K562 (cell line): ENCODE data around the gene METRN. TPM values are rescaled to one million over a fixed set of nuclear protein-coding genes. Genes with fewer than 3 reads are reported as not detected.
A peak's percentile ranks its signal among the peaks of the same experiment; 100 is the strongest.

ENCODE experiments used
- ATAC-seq: fragments of 200-7000 bp; cut with Tn5 transposase; 3 replicates; pipeline ENCODE4 v1.9.1; 2020; ENCODE audit warnings: moderate library complexity
- BruUV-seq: library from RNA; stranded (reverse); fragments of 400-500 nt; replicated peaks from 2 replicates; lab custom pipeline; 2021; lab: Mats Ljungman, UMichigan
- CTCF ChIA-PET: fragments of 300-600 bp; formaldehyde crosslinking; extraction: SDS; loops from one replicate; lab custom pipeline; 2021; ENCODE audit warnings: low intra/inter-chr PET ratio; lab: Yijun Ruan, JAX
- POLR2A ChIA-PET: fragments of 300-600, 350-650 bp; sonication (Branson Sonifier 250); formaldehyde crosslinking; extraction: SDS; loops from one replicate; lab custom pipeline; 2021; ENCODE audit warnings: antibody characterized with exemption, inconsistent platforms; lab: Yijun Ruan, JAX
- DNase-seq, 4 experiments: peaks; one replicate each; pipeline versions ENCODE4 v3.0.0 to v3.0.0-alpha.2; 2011 to 2018; ENCODE audit warnings: low spot score in 3 of 4, mixed read lengths in 3 of 4; ENCODE audit errors: extremely low read depth in 1 of 4
- FAIRE-seq: peaks from 2 replicates; lab custom pipeline; 2011; peaks lifted over from hg19 to GRCh38; lab: Jason Lieb, UNC
- H2AFZ ChIP-seq: 2 replicates; pipeline ENCODE4 v1.6.0; 2011; ENCODE audit warnings: low read depth, low read length, control low read depth, inconsistent platforms
- H3K27ac ChIP-seq: fragments of 200-600 bp; 3 replicates; pipeline ENCODE4 v1.8.0; 2011; ENCODE audit warnings: low read depth, mild to moderate bottlenecking, control low read depth, inconsistent platforms, low read length, moderate library complexity, mixed read lengths; ENCODE audit errors: extremely low read depth
- H3K27me3 ChIP-seq, 2 experiments: fragments of 300-600 bp in 1 of 2; 2 replicates in 1 of 2; 3 replicates in 1 of 2; pipeline versions ENCODE4 v1.6.0 to v1.8.0; 2011; ENCODE audit warnings: inconsistent platforms in 2 of 2, low read length in 2 of 2, mild to moderate bottlenecking in 1 of 2, mixed read lengths in 1 of 2, moderate library complexity in 1 of 2; ENCODE audit not compliant: control insufficient read depth in 2 of 2, insufficient read depth in 2 of 2
- H3K36me3 ChIP-seq: fragments of 300-600 bp; 3 replicates; pipeline ENCODE4 v1.8.0; 2011; ENCODE audit warnings: mild to moderate bottlenecking, low read length, inconsistent platforms; ENCODE audit not compliant: control insufficient read depth, insufficient read depth
- H3K4me1 ChIP-seq, 2 experiments: fragments of 200-600 bp in 1 of 2; replicated peaks in 1 of 2; 2 replicates in 1 of 2; 3 replicates in 1 of 2; pipeline versions ENCODE4 v1.5.1 to v1.8.0; 2011; ENCODE audit warnings: inconsistent platforms in 2 of 2, low read length in 2 of 2, mild to moderate bottlenecking in 1 of 2, mixed read lengths in 1 of 2, moderate library complexity in 1 of 2; ENCODE audit not compliant: control insufficient read depth in 2 of 2, insufficient read depth in 2 of 2
- H3K4me2 ChIP-seq: 2 replicates; pipeline ENCODE4 v1.6.1; 2011; ENCODE audit warnings: low read length, control low read depth, inconsistent platforms, mixed read lengths; ENCODE audit not compliant: insufficient read depth
- H3K4me3 ChIP-seq: fragments of 200-600 bp; sonication (generic), shearing (Covaris generic); 2 replicates; pipeline ENCODE4 v1.5.1; 2016; ENCODE audit warnings: control low read depth, inconsistent platforms
- H3K79me2 ChIP-seq: fragments of 200-600 bp; 3 replicates; pipeline ENCODE4 v1.8.0; 2011; ENCODE audit warnings: low read length, inconsistent platforms; ENCODE audit not compliant: control insufficient read depth, insufficient read depth
- H3K9ac ChIP-seq, 2 experiments: 2 replicates each; pipeline versions ENCODE4 v1.6.0 to v1.6.1; 2011; ENCODE audit warnings: low read depth in 2 of 2, low read length in 2 of 2, control low read depth in 1 of 2, inconsistent platforms in 1 of 2, mild to moderate bottlenecking in 1 of 2, mixed read lengths in 1 of 2; ENCODE audit not compliant: insufficient read depth in 1 of 2
- H3K9me1 ChIP-seq: one replicate; pipeline ENCODE4 v1.6.0; 2011; ENCODE audit warnings: inconsistent platforms, mild to moderate bottlenecking, low read length, moderate library complexity; ENCODE audit not compliant: control insufficient read depth, insufficient read depth
- H3K9me3 ChIP-seq: replicated peaks from 2 replicates; pipeline ENCODE4 v1.5.1; 2011; ENCODE audit warnings: low read depth, low read length, inconsistent platforms; ENCODE audit not compliant: control insufficient read depth, insufficient read depth
- H4K20me1 ChIP-seq: replicated peaks from 2 replicates; pipeline ENCODE4 v1.6.1; 2011; ENCODE audit warnings: low read length, inconsistent platforms, mixed read lengths; ENCODE audit not compliant: control insufficient read depth, insufficient read depth
- EP400 ChIP-seq: fragments of 450-650 bp; IDR thresholded peaks from 2 replicates; pipeline ENCODE4 v1.6.1; 2017; ENCODE audit warnings: antibody characterized with exemption, mild to moderate bottlenecking, moderate library complexity
- HBP1 ChIP-seq: fragments of 450-650 bp; formaldehyde crosslinking; IDR thresholded peaks from 2 replicates; pipeline ENCODE4 v1.4.0; 2022; ENCODE audit warnings: missing genetic modification characterization
- HCFC1 ChIP-seq: IDR thresholded peaks from 2 replicates; pipeline ENCODE4 v1.6.1; 2012; ENCODE audit warnings: low read depth, low read length, improper control_type of control experiment
- ZNF121 ChIP-seq: sonication (generic); formaldehyde crosslinking; conservative IDR thresholded peaks from 2 replicates; pipeline ENCODE4 v1.8.0; 2022; ENCODE audit warnings: missing genetic modification reagents
- WGBS: fragments of 100-300 bp; shearing (Covaris generic); methylation state at CpG from one replicate; pipeline ENCODE4 v1.1.6; 2016; ENCODE audit warnings: low coverage, mixed read lengths; ENCODE audit not compliant: insufficient coverage; ENCODE audit errors: missing lambda C conversion rate; 5-methylcytosine and 5-hydroxymethylcytosine counted together
- in situ Hi-C: fragments of 300-500 bp; cut with MboI; formaldehyde crosslinking; loops from 4 replicates; pipeline ENCODE4 v1.15.0; 2018; ENCODE audit warnings: inconsistent platforms, mixed read lengths
- intact Hi-C: fragments of 100-400 bp; cut with micrococcal nuclease; formaldehyde crosslinking; loops from 2 replicates; pipeline ENCODE4 v1.14.2; 2022
- polyA plus RNA-seq, 8 experiments: library from polyadenylated mRNA; depleted of rRNA in 4 of 8; stranded (reverse) in 5 of 8; unstranded in 3 of 8; fragments of >200 nt; fragmentation: Nextera tagmentation in 2 of 8; fragmentation: Illumina TruSeq in 1 of 8; extraction: Ambion mirVana in 2 of 8; extraction: Trizol in 1 of 8; gene quantifications; 2 replicates each; pipeline versions ENCODE4 v1.2.1 to v1.2.3, GENCODE V29; 2011 to 2014; ENCODE audit warnings: inconsistent platforms in 1 of 8, missing spikeins in 1 of 8
- total RNA-seq, 7 experiments: library from RNA; depleted of rRNA in 6 of 7; stranded (reverse); fragments of >200 nt in 6 of 7; fragmentation: Illumina TruSeq in 2 of 7; extraction: Trizol in 2 of 7; gene quantifications; 2 replicates each; pipeline versions ENCODE4 v1.2.1 to v1.2.3, GENCODE V29; 2011 to 2021; ENCODE audit warnings: low replicate concordance in 1 of 7
- TF ChIP-seq, protein P1 (sequence below): fragments of 450-650 bp; formaldehyde crosslinking; IDR thresholded peaks from 2 replicates; pipeline ENCODE4 v1.4.0; 2022; ENCODE audit warnings: mild to moderate bottlenecking, moderate library complexity

METRN gene
- total and polyA plus RNA-seq, 9 of the 15 experiments (the other 6 are each of a cell fraction or from before 2014, with no cell fraction given), result 0.20 to 89.8 (median 15.4) TPM

- TF ChIP-seq, protein P1, sequence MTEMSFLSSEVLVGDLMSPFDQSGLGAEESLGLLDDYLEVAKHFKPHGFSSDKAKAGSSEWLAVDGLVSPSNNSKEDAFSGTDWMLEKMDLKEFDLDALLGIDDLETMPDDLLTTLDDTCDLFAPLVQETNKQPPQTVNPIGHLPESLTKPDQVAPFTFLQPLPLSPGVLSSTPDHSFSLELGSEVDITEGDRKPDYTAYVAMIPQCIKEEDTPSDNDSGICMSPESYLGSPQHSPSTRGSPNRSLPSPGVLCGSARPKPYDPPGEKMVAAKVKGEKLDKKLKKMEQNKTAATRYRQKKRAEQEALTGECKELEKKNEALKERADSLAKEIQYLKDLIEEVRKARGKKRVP, result no peak
- TF ChIP-seq HBP1 (CRISPR knock-in tag) (no peak), EP400 (no peak)
Observed at GRCh38 chr16:746637-747036, 31.7 kb downstream of the METRN start (continued).

DNA sequence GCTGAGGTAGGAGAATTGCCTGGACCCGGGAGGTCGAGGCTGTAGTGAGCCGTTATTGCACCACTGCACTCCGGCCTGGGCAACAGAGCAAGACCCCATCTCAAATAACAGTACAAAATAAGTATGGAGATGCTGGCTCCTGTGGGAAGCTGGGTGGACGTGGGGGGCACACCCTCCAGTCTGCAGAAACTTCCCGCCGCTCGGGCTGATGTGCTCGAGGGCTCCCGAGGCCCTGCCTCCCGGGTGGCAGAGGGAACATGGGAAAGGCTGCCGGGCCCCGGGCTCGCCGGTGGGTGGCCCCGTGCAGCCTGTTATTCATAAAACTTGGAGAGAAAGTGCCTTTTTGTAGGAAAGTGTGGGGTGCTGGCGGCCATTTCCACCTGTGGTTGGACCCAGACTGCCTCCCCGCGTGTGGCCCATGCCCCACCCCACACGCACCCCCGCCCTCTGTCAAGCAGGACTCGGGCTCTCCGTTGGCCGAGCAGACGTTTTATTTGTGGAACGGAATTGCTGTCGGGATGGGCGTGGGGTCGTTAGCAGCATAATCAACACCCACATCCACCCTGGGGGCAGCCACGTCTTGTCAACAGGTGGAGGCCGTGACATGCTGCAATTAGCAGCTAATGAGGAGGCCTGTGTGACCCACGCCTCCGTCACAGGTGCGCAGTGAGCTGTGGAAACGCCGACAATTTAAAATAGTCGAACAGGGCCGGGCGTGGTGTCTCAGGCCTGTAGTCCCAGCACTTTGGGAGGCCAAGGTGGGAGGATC, 33.2 kb downstream of the METRN start:
- 56% methylated on average over 37 of the region's 39 CpGs for WGBS
- no peaks in the 10 kb centered on the region for H3K36me3 ChIP-seq
- BruUV-seq, result no TSS peak
- in situ Hi-C loops, result no loop called here
- H3K4me2 ChIP-seq, result no peak overlapping the region
- no peaks in the 10 kb centered on the region for H3K9me1 ChIP-seq
- DNase-seq, result no peak
- ATAC-seq, result no peak
- H3K4me3 ChIP-seq, result no peak overlapping the region
- H4K20me1 ChIP-seq, result no peaks in the 10 kb centered on the region
- intact Hi-C loops, result no loop called here
- no peak overlapping the region for H2AFZ ChIP-seq
- no peaks in the 10 kb centered on the region for H3K79me2 ChIP-seq
- H3K27ac ChIP-seq, result no peak overlapping the region
- FAIRE-seq, result no peak
- no peaks in the 10 kb centered on the region for H3K27me3 ChIP-seq
- no peaks in the 10 kb centered on the region for H3K9me3 ChIP-seq
- POLR2A ChIA-PET, result interaction anchor here (0.6 kb wide), 1 partner anchor 94 kb away, joined by 3 read pairs; no protein-coding TSS in a partner anchor
- H3K9ac ChIP-seq, result no peak overlapping the region
- no peak for TF ChIP-seq HCFC1
- TF ChIP-seq ZNF121 (CRISPR knock-in tag), result peak; percentile 47; the same call in 1 of the 2 replicates
- CTCF ChIA-PET, result no interaction called here
- H3K4me1 ChIP-seq, result peaks cover 0 to 39% of the 10 kb centered on the region in 2 experiments; a peak in 3 of 5 replicates
